OCI-LY3 (cell line): Measurements from ENCODE around the gene MRPS14.

ENCODE experiments used
- EZH2phosphoT487 ChIP-seq: fragments of 200-600 bp; shearing (Covaris generic); IDR thresholded peaks from 2 replicates; pipeline ENCODE4 v1.6.1; 2018; ENCODE audit warnings: antibody characterized with exemption, mixed run types, low read depth
- TF ChIP-seq, protein P1 (sequence below): fragments of 200-600, 300-600 bp; sonication (generic); IDR thresholded peaks from 2 replicates; pipeline ENCODE4 v1.5.1; 2014; ENCODE audit warnings: antibody characterized with exemption, low read length, low read depth

DNA sequence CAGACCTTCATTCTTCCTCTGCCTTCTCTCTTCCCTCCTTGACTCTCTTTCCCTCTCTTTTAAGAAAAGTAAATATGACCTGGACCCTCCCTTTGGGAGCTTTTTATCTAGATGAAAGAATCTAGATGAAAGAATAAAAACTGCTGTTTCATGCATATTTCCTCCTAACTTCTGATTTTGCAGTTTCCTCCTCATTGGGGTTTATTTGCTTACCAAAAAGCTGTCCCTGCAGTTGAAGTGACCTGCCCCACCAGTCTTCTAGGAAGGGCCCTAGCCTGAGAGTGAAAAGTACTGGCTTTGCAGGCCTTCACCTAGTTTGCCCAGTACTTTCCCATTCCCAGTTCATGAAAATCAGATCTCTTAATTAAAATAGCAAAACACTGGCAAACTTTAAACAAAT lies 51.8 kb downstream of the MRPS14 start:
- TF ChIP-seq, protein P1, sequence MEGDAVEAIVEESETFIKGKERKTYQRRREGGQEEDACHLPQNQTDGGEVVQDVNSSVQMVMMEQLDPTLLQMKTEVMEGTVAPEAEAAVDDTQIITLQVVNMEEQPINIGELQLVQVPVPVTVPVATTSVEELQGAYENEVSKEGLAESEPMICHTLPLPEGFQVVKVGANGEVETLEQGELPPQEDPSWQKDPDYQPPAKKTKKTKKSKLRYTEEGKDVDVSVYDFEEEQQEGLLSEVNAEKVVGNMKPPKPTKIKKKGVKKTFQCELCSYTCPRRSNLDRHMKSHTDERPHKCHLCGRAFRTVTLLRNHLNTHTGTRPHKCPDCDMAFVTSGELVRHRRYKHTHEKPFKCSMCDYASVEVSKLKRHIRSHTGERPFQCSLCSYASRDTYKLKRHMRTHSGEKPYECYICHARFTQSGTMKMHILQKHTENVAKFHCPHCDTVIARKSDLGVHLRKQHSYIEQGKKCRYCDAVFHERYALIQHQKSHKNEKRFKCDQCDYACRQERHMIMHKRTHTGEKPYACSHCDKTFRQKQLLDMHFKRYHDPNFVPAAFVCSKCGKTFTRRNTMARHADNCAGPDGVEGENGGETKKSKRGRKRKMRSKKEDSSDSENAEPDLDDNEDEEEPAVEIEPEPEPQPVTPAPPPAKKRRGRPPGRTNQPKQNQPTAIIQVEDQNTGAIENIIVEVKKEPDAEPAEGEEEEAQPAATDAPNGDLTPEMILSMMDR: no peak
- TF ChIP-seq EZH2phosphoT487: no peak
